HG02981 (cell line): ENCODE data around the gene EGFL6.
"Not testable (repeated sequence)": the region's sequence is repeated elsewhere in the genome, so short reads cannot be mapped to it uniquely, and the experiment has no call there.

ENCODE experiments used
- ATAC-seq: cut with Tn5 transposase; IDR thresholded peaks from one replicate; pipeline ENCODE4 v1.9.1; 2021; ENCODE audit warnings: mild to moderate bottlenecking, moderate library complexity; ENCODE audit not compliant: unreplicated experiment

The EGFL6 gene

DNA sequence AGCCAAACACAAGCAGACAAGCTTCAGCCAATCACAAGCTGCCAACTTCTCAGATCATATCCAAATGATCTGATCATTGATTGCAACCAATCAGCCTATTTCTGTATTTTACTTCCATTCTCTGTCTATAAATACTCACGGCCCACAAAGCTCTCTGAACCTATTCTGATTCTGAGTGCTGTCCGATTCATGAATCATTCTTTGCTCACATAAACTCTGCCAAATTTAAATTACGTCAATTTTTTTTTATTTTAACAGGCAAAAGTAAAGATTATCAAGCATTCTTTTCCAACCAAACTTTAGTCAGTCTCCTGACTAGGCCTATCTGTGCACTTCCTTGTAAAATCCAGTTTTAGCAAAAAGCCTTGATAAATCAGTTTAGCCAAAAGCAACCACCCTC, 81.7 kb downstream of the EGFL6 start:
- no peak for ATAC-seq

DNA sequence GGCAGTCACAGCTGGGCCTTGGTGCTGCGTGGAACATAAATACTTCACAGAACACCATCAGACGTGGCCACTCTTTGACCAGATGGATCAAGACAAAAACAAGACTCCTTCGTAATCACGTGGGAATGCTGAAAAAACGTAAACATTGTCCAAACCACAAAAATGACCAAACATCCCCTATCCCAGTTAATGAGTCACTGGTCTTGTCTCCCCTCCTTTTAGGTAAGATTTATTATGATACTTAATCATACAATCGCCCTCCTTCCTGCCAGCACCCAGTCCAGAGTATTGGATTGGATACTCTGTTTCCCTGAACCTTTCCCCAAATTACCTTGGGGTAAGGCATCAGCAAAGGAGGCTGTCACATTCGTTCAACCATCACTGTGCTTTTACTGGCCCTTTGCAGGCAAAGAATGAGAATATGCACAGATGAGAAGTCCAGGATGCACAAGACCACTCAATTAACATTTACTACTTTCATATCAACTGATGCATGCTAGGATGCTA, 82.9 kb downstream of the EGFL6 start:
- ATAC-seq, result no peak

DNA sequence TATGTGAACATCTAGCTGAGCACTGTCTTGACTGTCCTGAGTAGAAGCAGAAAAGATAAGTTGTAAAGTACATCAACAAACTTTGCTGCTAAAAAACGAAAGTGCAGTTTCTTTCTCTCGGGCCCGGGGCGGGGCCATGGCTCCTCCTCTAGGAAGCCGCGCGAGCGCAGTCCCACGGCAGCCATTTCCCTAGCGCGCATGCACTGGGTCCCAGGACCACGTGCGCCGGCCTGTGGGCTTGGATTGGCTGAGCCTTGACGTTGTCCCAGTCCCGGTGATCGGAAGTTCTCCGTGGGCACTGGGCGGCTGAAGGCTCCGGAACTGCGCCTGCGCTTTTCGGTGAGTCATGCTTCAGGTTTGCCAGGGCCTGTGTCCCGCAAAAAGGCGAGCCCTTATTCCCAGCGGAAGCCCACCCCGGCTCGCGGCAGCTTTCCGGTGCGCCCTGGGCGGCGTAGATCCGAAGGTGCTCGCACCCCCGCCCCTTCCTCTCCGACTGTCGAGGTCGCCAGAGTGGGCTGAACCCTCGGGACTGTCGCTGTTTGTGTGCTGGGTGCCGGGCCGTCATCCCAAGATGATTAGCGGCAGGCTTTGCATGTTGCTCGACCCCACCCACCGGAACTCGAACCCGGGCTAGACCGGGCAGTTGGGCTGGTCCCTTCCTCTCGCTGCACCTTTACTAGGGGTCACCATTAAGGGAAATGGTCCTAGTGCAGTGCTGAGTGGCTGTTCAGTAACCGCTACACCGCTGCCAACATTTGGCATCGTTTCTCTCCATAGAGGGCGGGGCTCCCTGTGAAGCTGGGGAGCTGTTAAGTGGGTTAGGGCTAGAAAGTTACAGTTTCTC, 83.7 kb downstream of the EGFL6 start, which contains the start of gene TCEANC:
TCEANC (plus strand) TSS at position 292 of the 844 bp plus-strand sequence. CDS start 9,368 bp downstream, outside the sequence.
- ATAC-seq, result peak; percentile 93

DNA sequence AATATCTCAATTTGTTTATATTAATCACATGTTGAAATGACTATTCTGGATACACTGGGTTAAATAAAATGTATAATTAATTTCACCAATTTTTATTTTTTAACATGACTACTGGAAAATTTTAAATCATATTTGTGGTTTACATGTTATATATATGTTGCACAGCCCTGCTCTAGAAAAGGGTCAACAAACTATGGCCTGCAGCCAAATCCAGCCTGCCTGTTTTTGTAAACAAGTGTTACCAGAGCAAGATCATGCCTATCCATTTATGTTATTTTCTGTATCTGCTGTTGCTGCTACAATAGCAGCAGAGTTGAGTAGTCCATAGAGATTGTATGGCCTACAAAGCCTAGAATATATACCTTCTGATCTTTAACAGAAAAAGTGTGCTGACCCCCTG, 84.7 kb downstream of the EGFL6 start:
- no peak for ATAC-seq

DNA sequence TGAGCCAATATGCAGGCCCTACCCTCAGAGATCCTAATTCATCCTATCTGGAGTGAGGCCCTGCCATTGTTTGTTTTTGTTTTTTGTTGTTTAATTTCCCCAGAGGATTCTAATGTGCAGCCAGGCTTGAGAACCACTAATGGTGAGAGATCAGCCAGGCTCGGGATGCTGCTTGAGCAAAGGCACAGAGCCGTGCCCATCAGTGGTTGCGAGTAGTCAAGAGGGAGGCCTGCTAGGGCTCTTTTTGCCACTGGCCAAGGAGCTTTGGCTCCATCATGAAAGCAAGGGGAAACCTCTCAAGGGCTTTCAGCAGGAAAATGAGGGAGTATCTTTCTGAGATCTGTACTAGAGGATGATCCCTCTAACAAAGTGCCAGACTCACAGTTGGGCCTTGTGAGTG, 86.3 kb downstream of the EGFL6 start:
- ATAC-seq, result no peak

DNA sequence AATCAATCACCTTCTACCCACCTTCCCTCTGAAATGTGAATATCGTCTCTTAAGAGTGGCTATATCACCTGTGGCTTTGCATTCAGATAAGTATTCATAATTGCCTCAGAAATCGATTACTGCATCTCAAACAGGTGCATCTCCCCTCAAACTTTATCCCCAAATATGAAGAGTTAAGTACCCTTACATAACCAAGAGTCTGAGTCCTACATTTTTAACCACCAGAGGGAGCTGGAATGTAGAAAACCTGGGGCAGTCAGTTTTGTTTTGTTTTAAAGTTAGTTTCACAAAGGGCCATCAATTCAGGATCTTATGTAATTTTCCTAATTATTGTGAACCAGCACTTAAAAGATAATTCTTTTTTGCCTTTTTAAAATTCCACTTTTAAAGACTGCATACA, 89.2 kb downstream of the EGFL6 start:
- no peak for ATAC-seq

DNA sequence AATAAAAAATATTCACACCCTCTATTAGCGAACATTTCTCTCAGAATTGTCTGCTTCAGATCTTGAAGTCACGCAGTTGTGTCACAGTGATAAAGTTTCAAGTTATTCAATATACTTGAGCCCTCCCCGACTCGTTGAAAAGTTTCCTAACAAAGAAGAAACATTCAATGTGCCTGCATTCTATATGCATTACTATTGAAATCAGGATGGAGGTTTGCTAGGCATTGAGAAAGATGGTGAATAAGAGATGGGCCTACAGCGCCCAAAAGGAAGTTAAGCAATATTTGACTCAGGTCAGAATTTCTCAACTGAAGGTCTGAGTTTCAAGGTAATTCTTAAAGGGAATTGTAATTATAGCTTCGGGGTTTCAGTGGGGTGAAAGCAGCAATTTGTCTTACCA, 89.7 kb downstream of the EGFL6 start:
- ATAC-seq, result no peak

DNA sequence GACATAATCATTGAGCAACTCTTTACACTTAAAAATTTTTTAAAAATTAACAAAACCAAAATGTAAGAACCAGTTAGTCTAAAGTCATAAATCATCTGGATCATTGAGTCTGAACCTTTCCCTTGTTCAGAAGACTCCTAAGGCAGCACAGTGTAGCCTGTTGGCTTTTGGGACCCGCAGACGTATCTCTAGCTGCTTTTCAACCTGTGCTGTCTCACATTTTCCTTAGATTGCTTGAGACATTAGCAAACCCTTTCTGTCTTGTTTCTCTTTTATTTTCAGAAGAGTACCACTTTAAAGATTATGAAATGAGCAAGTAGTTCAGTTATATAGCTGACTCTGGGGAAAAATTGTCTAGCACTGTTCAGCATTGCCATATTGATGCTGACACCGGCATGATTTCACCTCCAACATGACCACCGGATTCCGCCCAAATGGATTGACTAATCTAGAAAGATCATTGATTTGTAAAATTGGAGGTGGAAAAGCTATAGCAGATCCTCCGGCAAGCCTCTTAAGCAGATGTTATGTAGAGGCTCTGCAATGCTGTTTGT, 92.4 kb downstream of the EGFL6 start:
- ATAC-seq, result no peak

DNA sequence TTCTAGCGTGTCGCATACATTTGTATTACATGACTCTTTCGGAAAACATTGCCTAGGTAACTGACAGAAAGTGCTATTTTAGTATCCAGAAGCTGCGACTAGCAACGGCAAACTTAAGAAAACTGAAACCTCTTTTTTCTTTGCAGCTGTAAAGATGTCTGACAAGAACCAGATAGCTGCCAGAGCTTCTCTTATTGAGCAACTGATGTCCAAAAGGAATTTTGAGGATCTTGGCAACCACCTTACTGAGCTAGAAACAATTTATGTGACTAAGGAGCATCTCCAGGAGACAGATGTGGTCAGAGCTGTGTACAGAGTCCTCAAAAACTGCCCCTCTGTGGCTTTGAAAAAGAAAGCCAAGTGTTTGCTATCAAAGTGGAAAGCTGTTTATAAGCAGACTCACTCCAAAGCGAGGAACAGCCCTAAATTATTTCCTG, 93.0 kb downstream of the EGFL6 start:
- no peak for ATAC-seq

DNA sequence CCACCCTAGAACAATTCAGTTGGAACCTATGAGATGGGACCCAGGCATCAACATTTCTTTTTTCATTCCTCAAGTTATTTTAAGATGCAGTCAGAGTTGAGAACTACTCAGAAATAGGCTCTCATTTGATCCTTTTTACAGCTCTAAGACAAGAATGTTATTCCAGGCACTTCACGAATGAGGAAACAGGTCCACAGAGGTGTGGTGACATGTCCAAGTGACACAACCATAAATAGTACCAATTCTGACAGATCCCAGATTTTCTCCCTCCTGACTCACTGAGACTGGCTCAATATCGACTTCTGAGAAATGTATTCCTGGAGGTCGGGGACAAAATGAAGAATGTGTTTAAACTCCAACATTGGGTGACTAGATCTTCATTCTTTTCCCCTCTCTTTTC, 94.6 kb downstream of the EGFL6 start:
- ATAC-seq, result no peak

DNA sequence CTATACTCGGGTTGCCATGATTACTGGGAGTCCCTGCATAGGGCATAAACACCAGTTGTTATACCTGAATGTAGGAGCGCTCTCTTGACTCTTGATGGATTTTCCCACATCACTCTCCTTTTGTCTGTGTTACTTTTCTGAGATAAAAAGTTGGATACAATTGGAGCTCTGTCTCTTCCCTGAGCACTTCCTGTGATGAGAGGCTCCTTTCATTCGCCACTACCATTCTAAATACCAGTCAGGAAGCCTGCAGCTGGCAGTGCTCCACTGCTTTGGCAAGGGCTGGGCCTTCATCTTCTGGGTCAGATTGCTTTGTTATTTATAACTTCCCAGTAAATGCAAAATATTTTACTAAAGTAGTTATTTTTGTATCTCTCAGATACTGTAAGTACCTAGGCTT, 97.4 kb downstream of the EGFL6 start:
- ATAC-seq, result no peak

DNA sequence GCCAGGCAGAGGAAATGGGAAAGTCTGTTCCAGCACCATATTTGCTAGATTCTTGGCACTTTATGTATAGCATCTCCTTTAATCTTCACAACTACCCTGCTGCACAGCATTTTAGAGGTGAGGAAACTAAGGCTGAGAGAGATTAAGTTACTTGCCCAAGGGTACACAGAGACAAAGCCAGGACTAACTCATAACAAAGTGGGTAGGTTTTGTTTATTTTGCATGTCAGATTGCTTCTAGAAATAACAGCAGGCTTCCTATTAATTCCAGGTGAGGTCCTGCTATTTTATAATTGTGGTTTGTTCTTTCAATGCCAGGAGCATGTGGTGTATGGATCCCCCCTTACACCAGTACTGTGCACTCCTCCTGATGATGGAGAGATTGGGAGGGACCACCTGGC, 98.5 kb downstream of the EGFL6 start:
- ATAC-seq, result no peak

DNA sequence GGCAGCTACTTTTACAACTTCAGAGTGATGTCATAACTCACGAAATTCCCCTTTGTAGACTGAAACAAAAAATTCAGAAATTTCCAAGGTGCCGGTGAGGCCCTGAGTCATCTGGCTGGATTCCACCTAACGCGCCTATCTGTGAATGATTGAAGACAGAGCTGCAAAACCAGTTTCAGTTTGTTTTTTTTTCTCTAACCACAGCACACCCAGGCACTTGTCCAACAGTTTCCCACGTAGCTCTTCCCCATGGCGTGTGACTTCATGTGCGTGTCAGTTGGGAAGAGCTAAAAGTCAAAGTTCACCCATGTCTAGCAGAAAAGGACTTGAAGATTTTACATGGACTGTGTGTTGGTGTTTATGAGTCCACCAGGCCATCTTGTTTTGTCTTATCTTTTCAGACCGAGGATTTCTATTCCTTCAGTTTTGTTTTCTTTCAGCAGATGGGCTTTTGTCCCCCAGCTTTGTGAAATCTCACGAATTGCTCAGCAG, 99.9 kb downstream of the EGFL6 start:
- ATAC-seq, result peak; percentile 69

DNA sequence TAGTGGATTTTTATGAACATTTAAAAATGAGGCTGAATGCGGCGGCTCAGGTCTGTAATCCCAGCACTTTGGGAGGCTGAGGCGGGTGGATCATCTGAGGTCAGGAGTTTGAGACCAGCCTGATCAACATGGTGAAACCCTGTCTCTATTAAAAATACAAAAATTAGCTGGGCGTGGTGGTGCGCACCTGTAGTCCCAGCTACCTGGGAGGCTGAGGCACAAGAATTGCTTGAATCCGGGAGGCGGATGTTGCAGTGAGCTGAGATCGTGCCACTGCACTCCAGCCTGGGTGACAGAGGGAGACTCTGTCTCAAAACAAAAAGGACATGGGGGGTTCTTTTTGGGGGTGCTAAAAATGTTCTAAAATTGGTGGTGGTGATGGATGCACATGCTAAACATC, 100.4 kb downstream of the EGFL6 start:
- not testable (repeated sequence) for ATAC-seq

DNA sequence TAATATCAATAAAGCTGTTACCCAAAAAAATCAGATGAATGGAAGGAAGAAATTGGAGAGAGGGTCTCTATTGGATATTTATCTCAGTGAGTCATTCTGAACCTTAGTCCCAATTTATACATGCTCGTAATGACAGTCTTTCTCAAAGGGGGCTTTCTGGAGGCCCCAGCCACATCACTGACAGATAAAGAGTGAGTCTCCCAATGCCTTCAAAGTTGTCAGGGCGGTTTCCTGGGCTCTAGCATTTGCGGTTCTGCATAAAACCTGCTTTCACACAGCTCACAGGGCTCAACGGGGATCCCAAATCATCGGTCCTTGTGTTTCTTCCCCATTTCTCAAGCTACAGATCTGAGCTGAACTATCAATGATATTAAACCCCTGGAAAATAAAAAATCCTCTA, 100.8 kb downstream of the EGFL6 start:
- no peak for ATAC-seq

DNA sequence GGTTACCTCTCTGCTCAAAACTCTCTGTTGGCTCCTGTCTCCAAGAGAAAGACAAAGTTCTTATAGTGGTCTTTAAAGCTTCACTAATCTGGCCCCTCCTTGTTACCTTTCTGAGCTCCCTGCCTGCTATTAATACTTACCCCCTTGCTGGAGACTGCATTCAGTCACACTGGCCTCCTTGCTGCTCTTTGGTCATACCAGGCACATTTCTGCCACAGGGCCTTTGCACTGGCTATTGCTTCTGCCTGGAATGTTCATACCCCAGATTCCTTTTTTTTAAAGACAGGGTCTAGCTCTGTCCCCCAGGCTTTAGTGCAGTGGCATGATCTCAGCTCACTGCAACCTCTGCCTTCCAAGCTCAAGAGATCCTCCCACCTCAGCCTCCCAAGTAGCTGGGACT, 103.6 kb downstream of the EGFL6 start:
- ATAC-seq, result no peak

DNA sequence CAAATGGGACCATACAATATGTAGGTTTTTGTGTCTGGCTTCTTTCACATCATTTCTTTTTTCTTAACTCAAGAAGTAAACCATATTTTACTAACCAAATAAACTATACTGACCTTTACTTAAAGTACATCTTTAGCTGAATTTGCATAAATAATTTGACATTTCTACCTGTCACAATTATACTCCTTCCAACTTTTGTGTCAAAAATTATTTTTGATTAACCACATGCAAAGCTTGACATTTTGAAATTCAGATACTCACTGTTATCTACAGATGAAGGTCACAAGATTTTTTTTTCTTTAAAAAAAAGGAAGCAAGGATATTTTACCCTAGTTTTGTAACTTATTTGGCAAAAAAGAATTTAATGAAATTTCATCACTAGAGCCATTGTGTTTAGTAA, 107.5 kb downstream of the EGFL6 start:
- ATAC-seq, result no peak

DNA sequence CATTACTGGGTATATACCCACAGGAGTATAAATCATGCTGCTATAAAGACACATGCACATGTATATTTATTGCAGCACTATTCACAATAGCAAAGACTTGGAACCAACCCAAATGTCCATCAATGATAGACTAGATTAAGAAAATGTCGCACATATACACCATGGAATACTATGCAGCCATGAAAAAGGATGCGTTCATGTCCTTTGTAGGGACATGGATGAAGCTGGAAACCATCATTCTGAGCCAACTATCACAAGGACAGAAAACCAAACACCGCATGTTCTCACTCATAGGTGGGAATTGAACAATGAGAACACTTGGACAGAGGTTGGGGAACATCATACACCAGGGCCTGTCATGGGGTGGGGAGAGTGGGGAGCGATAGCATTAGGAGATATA, 110.3 kb downstream of the EGFL6 start:
- ATAC-seq, result not testable (repeated sequence)

DNA sequence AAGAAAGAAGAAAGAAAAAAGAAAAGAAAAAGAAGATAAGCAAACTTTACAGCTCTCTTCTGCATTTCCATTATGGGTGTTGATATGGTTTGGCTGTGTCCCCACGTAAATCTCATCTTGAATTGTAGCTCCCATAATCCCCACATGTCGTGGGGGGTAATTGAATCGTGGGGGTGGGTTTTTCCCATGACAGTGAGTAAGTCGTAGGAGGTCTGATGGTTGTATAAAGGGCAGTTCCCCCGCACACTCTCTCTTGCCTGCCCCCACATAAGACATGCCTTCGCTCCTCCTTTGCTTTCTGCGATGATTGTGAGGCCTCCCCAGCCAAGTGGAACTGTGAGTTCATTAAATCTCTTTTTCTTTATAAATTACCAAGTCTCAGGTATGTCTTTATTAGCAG, 112.2 kb downstream of the EGFL6 start:
- no peak for ATAC-seq
